GM13976 (cell line): Measurements from ENCODE around the gene PTBP1.
"Not testable (repeated sequence)": the region's sequence is repeated elsewhere in the genome, so short reads cannot be mapped to it uniquely, and the experiment has no call there.

Source experiments
- DNase-seq: peaks from one replicate; pipeline ENCODE4 v3.0.0; 2012; ENCODE audit warnings: low spot score
- in situ Hi-C: fragments of 300-500 bp; cut with MboI; formaldehyde crosslinking; loops from one replicate; pipeline ENCODE4 v1.12.0; 2022; ENCODE audit warnings: low sequenced_read_pairs, mixed read lengths, inconsistent platforms; ENCODE audit not compliant: unreplicated experiment
- TF ChIP-seq, protein P1 (sequence below): IDR thresholded peaks from 2 replicates; pipeline ENCODE4 v1.5.1; 2012; ENCODE audit warnings: borderline replicate concordance, mild to moderate bottlenecking; ENCODE audit not compliant: insufficient read depth; ENCODE audit errors: extremely low read depth, missing control alignments, control extremely low read depth

The PTBP1 gene

DNA sequence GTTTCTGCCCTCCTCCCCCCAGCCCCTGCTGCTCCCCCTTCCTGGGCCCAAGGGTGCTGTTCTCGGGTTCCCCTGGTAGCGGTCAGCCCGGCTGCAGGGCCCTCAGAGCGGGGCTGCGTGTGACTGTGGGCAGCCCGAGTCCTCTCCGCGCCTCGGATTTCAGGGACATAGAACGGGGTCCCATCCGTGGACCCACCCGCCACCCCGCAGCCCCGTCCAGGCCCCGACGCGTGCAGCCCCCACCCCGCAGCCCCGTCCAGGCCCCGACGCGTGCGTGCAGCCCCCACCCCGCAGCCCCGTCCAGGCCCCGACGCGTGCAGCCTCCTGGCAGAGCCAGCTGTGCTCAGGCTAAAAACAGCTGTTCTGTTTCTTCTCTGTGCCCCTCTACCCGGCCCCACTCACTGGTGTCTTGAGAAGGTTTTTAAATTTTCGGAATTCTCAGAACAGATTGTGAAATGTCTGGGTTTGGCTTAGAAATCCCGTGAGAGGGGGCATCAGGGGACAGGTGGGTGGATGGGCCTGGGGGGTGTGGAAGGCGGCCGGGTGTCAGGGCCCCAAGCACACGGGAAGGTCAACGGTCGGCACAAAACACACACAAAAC lies 38.1 kb downstream of the PTBP1 start:
- DNase-seq: no peak
- TF ChIP-seq, protein P1, sequence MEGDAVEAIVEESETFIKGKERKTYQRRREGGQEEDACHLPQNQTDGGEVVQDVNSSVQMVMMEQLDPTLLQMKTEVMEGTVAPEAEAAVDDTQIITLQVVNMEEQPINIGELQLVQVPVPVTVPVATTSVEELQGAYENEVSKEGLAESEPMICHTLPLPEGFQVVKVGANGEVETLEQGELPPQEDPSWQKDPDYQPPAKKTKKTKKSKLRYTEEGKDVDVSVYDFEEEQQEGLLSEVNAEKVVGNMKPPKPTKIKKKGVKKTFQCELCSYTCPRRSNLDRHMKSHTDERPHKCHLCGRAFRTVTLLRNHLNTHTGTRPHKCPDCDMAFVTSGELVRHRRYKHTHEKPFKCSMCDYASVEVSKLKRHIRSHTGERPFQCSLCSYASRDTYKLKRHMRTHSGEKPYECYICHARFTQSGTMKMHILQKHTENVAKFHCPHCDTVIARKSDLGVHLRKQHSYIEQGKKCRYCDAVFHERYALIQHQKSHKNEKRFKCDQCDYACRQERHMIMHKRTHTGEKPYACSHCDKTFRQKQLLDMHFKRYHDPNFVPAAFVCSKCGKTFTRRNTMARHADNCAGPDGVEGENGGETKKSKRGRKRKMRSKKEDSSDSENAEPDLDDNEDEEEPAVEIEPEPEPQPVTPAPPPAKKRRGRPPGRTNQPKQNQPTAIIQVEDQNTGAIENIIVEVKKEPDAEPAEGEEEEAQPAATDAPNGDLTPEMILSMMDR: no peak
- in situ Hi-C loops: no loop called here

DNA sequence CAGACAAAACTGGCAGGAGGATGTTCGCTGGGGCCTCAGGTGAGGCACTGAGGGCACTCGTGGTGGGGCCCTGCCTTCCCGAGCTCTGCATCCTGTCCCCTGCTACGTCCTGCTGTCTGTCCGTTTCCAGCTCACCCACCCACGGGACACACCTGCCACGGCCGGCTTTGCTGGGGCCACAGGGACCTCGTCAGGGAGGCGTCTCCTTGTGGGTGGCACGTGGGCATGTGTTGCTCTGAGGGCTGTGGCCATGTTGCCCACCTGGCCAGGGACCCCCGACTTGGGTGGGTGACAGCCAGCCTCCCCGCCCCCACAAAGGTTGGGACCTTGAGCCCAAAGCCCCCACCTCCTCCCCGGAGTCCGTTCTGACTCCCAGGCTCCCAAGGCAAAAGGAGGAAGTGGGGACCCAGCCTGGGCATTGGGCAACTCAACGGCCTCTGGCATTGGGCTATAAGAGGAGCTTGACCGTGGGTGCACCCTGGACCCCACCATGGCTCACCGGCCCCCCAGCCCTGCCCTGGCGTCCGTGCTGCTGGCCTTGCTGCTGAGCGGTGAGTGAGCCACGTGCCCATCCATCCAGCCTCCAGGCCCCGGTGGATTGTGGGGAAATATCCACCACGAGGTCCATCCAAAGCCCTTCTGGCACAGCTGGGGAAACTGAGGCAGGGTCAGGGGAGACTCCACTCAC lies 43.4 kb downstream of the PTBP1 start, which contains the start of gene PRTN3:
Gene PRTN3, plus strand, starts transcription at position 481 of the 688 bp plus-strand sequence. Its CDS starts 10 bp downstream, at position 491.
- TF ChIP-seq, protein P1: no peak
- in situ Hi-C loops: no loop called here
- no peak for DNase-seq

DNA sequence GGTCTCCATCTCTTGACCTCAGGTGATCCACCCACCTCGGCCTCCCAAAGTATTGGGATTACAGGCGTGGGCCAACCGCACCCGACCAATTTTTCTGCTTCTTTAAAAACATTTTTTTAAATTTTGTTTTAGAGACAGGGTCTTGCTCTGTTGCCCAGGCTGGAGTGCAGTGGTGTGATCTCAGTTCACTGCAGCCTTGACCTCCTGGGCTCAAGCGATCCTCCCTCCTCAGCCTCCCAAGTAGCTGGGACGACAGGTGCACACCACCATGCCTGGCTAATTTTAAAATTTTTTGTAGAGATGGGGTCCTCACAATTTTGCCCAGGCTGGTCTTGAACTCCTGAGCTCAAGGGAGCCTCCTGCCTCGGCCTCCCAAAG lies 45.5 kb downstream of the PTBP1 start:
- in situ Hi-C loops, DNase-seq: not testable (repeated sequence)

DNA sequence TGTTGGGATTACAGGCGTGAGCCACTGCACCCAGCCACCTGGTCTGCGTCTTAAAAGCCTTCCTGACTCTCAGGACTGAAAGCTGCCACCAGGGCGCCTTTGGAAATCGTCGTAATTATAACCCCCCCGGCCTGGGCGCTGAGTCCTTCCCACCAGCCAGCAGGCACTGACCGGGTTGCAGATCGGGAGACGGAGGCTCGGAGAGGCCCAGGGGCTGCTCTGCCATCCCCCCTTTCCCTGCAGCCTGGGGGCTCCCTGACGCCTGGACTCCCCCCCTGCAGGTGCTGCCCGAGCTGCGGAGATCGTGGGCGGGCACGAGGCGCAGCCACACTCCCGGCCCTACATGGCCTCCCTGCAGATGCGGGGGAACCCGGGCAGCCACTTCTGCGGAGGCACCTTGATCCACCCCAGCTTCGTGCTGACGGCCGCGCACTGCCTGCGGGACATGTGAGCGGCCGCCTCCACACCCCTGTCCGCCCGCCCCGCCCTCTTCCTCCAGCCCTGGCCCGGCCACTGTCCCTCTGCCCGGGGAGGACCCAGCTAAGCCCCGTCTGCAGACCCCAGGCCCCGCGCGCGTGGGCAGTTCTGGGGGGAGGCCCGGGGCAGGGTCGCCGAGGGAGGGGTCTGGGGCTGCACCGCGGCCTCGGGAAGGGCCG lies 46.1 kb downstream of the PTBP1 start:
- TF ChIP-seq, protein P1: no peak
- no peak for DNase-seq
- in situ Hi-C loops: no loop called here

GRCh38 chr19:843836-844545 lies 46.7 kb downstream of the PTBP1 start:
- TF ChIP-seq, protein P1: no peak
- in situ Hi-C loops: no loop called here
- DNase-seq: no peak

DNA sequence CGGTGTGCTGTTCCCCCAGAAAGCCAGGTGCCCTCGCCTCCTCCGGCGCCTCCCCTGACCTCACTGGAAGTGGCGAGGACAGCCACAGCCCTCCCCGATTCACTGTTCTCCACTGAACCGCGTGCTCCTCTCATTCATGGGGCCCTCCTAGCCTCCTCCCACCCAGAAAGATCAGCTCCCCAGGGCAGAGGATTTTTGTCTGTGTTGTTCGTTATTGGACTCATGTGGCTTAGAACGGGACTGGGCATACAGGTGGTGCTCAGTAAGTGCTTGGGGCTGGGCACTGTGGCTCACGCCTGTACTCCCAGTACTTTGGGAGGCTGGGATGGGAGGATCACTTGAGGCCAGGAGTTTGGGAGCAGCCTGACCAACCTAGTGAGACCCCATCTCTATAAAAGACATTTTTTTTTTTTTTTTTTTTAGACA lies 47.3 kb downstream of the PTBP1 start:
- DNase-seq: no peak
- TF ChIP-seq, protein P1: no peak
- in situ Hi-C loops: no loop called here
